ENCODE measurements around the gene AMPH. TPM values are rescaled to one million over a fixed set of nuclear protein-coding genes. Genes with fewer than 3 reads are reported as not detected.

The AMPH gene
- total RNA-seq, 4 donors from 2014 or later: 2.8 to 41.2 (median 16.7) TPM

GRCh38 chr7:38453168-38453567 lies 178.0 kb downstream of the AMPH start:
- TF ChIP-seq, protein P1, sequence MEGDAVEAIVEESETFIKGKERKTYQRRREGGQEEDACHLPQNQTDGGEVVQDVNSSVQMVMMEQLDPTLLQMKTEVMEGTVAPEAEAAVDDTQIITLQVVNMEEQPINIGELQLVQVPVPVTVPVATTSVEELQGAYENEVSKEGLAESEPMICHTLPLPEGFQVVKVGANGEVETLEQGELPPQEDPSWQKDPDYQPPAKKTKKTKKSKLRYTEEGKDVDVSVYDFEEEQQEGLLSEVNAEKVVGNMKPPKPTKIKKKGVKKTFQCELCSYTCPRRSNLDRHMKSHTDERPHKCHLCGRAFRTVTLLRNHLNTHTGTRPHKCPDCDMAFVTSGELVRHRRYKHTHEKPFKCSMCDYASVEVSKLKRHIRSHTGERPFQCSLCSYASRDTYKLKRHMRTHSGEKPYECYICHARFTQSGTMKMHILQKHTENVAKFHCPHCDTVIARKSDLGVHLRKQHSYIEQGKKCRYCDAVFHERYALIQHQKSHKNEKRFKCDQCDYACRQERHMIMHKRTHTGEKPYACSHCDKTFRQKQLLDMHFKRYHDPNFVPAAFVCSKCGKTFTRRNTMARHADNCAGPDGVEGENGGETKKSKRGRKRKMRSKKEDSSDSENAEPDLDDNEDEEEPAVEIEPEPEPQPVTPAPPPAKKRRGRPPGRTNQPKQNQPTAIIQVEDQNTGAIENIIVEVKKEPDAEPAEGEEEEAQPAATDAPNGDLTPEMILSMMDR (IDR thresholded peaks at IDR 0.05): no peak
- no peak for ATAC-seq (ENCODE audit: low FRiP score)
- no peak for DNase-seq (ENCODE audit: low spot score)

- ATAC-seq (ENCODE audit: low FRiP score) (no peak), DNase-seq (ENCODE audit: low spot score) (no peak)
- TF ChIP-seq, protein P1 (IDR thresholded peaks at IDR 0.05): no peak
These were observed 178.5 kb downstream of the AMPH start for GRCh38 chr7:38452681-38453108.

GRCh38 chr7:38451840-38452239 lies 179.3 kb downstream of the AMPH start:
- DNase-seq (ENCODE audit: low spot score): no peak
- no peak for ATAC-seq (ENCODE audit: low FRiP score)
- TF ChIP-seq, protein P1 (IDR thresholded peaks at IDR 0.05): no peak

DNA sequence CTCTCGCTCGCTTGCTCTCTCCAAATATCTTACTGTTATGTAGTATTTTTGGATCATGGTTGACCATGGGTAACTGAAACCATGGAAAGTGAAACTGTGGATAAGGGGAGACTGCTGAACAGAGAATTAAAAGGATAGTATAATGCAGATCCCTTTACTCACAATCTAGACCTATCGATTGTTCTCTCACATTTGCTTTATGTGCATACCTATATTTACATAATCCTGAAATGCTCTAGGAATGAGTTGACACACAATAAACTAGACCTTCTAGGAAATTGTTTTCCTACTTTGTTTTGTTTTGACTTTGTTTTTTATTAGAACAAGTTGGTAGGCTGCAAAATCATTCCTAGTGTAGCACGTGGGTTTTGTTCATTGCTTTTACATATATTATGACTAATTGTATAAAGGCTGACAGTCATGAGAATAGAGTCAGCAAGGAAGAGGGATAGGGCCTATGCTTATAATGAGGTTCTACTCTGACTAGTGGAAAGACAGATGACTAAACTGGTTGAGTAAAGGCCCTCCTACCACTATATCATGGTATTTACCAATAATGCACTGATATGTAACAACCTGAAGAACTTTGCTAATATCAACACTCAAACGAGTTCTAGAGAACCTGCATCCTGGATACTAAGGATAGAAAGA lies 182.5 kb downstream of the AMPH start:
- no peak for ATAC-seq (ENCODE audit: low FRiP score)
- TF ChIP-seq, protein P1 (IDR thresholded peaks at IDR 0.05): no peak
- no peak for DNase-seq (ENCODE audit: low spot score)

DNA sequence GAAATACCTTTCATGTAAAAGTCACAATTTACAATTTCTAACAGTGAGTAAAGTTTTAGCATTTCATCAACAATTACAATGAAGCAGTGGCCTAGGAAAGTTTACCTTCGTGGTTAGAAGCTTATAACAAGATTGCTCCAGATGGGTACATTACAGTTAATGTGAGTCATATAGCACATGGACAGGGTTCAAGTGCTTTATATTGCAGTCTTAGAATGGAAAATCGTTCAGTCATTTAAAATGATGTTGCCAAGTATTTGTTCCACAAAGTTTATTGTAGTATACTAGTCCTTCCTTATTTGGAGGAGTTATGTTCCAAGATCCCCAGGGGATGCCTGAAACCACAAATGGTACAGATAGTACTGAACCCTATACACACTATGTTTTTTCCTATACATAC lies 183.1 kb downstream of the AMPH start:
- DNase-seq (ENCODE audit: low spot score): no peak
- no peak for ATAC-seq (ENCODE audit: low FRiP score)
- TF ChIP-seq, protein P1 (IDR thresholded peaks at IDR 0.05): no peak

DNA sequence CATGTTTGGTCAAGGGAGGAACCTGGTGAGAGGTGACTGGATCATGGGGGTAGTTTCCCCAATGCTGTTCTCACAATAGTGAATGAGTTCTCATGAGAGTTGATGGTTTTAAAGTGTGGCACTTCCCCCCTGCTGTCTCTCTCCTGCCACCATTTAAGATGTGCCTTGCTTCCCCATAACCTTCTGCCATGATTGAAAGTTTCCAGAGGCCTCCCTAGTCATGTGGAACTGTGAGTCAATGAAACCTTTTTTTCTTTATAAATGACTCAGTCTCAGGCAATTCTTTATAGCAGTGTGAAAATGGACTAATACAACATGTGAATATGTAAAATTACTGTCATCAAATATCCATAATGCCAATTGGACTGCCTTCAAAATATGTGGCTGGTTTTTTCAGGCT lies 192.2 kb downstream of the AMPH start:
- ATAC-seq (ENCODE audit: low FRiP score) (no peak), DNase-seq (ENCODE audit: low spot score) (no peak)
- TF ChIP-seq, protein P1 (IDR thresholded peaks at IDR 0.05): no peak

DNA sequence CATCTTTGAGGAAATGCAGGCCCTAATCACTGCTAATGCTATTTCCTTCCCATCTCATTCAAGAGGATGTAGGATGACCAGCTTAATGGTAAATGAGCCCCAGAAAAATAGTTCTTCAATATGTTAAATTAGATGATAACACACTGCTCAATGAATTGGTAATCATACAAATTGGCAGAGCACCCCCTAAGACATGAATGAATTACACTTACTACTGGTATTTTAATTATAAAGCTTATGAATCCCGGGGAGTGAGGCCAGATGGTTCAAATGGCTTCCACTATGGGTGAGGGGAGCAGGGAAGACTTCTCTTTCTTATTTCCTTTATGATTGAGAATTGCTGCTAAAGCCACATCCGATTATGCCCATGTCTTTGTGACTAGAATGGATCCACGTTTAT lies 198.5 kb downstream of the AMPH start:
- DNase-seq (ENCODE audit: low spot score) (no peak), ATAC-seq (ENCODE audit: low FRiP score) (no peak)
- TF ChIP-seq, protein P1 (IDR thresholded peaks at IDR 0.05): no peak

All from omental fat pad (tissue), 4 donors.